Esophagus muscularis mucosa (tissue), 4 donors: ENCODE data around the gene AMIGO3. TPM values are rescaled to one million over a fixed set of nuclear protein-coding genes. Genes with fewer than 3 reads are reported as not detected.
"Not testable (repeated sequence)": the region's sequence is repeated elsewhere in the genome, so short reads cannot be mapped to it uniquely, and the experiment has no call there.

ENCODE experiments used
- DNase-seq: peaks from one replicate; pipeline ENCODE4 v3.0.0-alpha.2; 2017; ENCODE audit errors: extremely low spot score
- H3K27ac ChIP-seq, 4 donors: fragments of 200-600 bp; sonication (generic); replicated peaks in 1 of 4; 1 replicate in 3 of 4; 2 replicates in 1 of 4; pipeline ENCODE4 v1.5.1; 2016 to 2019; ENCODE audit warnings: mild to moderate bottlenecking in 1 of 4
- H3K27me3 ChIP-seq, 4 donors: fragments of 200-600 bp; sonication (generic); one replicate each; pipeline versions ENCODE4 v1.5.1 to v1.6.0; 2016 to 2019
- H3K36me3 ChIP-seq, 4 donors: fragments of 200-600 bp; sonication (generic); one replicate each; pipeline ENCODE4 v1.5.1; 2016 to 2019
- H3K4me1 ChIP-seq, 4 donors: fragments of 200-600 bp; sonication (generic); one replicate each; pipeline ENCODE4 v1.5.1; 2016 to 2019
- H3K4me3 ChIP-seq, 4 donors: fragments of 200-600 bp; sonication (generic); 1 replicate in 2 of 4; 2 replicates in 2 of 4; pipeline ENCODE4 v1.5.1; 2016 to 2019; ENCODE audit warnings: mild to moderate bottlenecking in 4 of 4, moderate library complexity in 1 of 4
- H3K9me3 ChIP-seq, 4 donors: fragments of 200-600 bp; sonication (generic); 1 replicate in 3 of 4; 2 replicates in 1 of 4; pipeline ENCODE4 v1.5.1; 2016 to 2019
- EP300 ChIP-seq: sonication (generic); formaldehyde crosslinking; IDR thresholded peaks from one replicate; pipeline ENCODE4 v1.6.1; 2017; ENCODE audit warnings: antibody characterized with exemption
- POLR2A ChIP-seq: fragments of 450-650 bp; IDR thresholded peaks from one replicate; pipeline ENCODE4 v1.6.1; 2017; ENCODE audit warnings: antibody characterized with exemption, moderate library complexity, mild to moderate bottlenecking, low read depth
- POLR2AphosphoS5 ChIP-seq, 2 donors: sonication (generic); formaldehyde crosslinking; IDR thresholded peaks; one replicate each; pipeline ENCODE4 v1.6.1; 2017; ENCODE audit warnings: antibody characterized with exemption in 2 of 2
- WGBS: methylation state at CpG from one replicate; pipeline ENCODE4 v1.1.5; 2018; 5-methylcytosine and 5-hydroxymethylcytosine counted together
- intact Hi-C: fragments of 100-400 bp; cut with DNase I; formaldehyde crosslinking; loops from one replicate; pipeline ENCODE4 v1.15.1; 2023
- total RNA-seq, 4 donors: library from RNA; depleted of rRNA; stranded (reverse); fragments of >200 nt; gene quantifications; one replicate each; pipeline versions ENCODE4 v1.1.0 to v1.2.1, GENCODE V29; 2016
- TF ChIP-seq, protein P1 (sequence below), 3 experiments: fragments of 200-600 bp in 2 of 3; fragments of 450-650 bp in 1 of 3; sonication (generic) in 2 of 3; IDR thresholded peaks; one replicate each; pipeline ENCODE4 v1.5.1; 2017 to 2019; ENCODE audit warnings: antibody characterized with exemption in 3 of 3, mild to moderate bottlenecking in 2 of 3, moderate library complexity in 1 of 3

Gene AMIGO3
- total RNA-seq, 4 donors from 2014 or later = 1.2 to 1.7 TPM; not detected in 2

DNA sequence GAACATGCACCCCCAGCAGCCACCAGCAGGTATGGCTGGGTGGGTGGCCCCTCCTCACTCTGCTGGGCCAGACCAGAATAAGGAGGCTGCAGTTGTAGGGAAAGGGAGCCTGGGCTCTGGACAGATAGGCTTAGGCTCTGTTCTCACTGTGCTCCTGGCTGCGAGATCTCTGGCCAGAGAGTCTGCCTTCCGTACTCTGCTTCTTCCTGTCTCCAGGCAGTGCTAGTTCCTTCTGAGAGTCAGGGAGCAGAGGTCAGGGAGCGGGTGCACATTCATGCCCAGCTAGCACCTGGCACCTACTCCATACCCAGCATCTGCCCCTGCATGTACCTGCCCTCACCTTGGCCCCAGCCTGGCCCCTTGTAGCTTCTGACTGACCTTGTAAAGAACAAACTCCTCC, 28.0 kb downstream of the AMIGO3 start:
- Histone ChIP-seq H3K27me3 (peaks cover 0 to 16% (median 5%) of the 10 kb centered on the region in 4 donors), H3K4me1 (peaks cover 30 to 51% (median 38%) of the 10 kb centered on the region in 4 donors)
- intact Hi-C loops, H3K27ac ChIP-seq, DNase-seq, H3K36me3 ChIP-seq, H3K4me3 ChIP-seq, H3K9me3 ChIP-seq: not testable (repeated sequence)
- WGBS = 85% methylated on average over 3 of the region's 3 CpGs

GRCh38 chr3:49690856-49691255, 28.6 kb downstream of the AMIGO3 start:
- H3K36me3 ChIP-seq, DNase-seq, H3K9me3 ChIP-seq, H3K27ac ChIP-seq, intact Hi-C loops: not testable (repeated sequence)
- Histone ChIP-seq H3K27me3 (peaks cover 0 to 22% (median 7%) of the 10 kb centered on the region in 4 donors), H3K4me3 (peak overlapping the region in 2 of 4 donors; percentile 88 to 99), H3K4me1 (peaks cover 30 to 57% (median 45%) of the 10 kb centered on the region in 4 donors)
- WGBS = 100% methylated on average over 2 of the region's 3 CpGs

DNA sequence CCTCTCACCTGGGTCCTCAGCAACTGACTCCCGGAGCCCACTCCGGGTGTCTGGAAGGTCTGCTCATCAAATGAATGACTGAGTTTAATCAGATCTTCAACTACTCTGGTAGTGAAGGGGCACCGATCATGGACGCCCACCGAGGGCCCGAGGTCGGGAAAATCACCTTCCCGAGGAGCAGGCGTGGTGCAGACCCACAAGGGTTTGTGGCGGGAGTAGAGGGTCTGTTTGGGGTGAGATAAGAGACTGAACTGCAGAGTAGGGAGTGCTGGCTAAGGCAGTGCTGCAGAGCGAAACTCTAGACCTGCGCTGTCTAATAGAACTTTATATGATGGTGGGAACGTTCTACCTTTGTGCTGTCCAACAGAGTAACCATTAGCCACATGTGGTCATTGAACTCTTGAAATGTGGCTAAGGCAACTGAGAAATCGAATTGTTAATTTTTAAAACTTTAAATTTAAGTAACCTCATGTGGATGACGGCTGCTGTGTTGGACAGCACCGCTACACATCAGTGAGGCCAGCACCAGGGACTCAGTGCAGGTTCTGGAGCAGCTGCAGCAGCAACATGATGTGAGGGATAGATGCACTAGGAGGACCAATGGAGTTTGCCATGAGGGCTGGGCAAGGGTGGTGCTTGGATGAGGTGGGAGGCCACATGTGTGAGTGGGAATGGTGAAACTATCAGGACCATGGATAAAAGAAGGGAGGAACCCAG, 29.4 kb downstream of the AMIGO3 start:
- WGBS = 13% methylated on average over 9 of the region's 16 CpGs

DNA sequence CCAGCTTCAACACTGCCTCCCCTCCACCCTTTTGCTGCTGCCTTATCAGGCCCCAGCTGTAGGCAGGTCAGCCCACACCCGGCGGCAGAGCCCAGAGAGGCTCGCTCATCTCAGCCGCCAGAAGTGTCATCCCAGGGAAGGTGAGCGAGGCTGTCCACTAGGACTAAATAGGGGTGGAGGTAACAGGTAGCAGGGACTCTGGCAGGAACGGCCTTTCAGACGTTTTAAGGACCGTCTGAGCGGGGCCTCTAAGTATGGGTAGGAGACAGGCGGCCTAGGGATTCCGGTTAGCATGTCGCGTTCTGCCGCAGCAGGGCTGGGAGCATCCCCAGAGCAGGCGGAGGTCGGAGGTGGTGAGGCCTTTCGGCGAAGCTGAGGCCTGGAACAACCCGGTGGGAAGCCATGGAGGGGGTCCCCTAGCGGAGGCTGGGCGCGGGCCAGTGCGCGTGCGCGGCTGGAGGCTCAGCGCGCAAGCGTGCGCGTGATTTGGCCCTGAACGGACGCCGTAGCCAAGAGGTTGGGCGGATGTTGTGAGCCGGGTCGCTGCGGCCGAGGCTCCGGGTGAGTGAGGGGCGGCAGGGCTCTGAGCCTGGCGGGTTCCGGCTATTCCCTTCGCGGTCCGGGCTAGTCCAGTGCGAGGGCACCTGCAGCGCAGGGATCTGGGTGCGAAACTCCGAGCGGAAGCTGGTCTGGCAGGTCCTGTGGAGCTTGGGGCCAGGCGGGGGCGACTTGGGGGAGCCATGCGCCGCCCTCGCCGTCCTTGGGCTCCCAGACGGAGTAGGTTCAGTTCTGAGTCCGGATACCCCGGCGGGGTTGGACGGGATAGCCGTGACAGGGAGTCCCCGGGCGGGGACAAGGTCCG, 30.2 kb downstream of the AMIGO3 start, which contains the start of the genes MST1 and RNF123:
MST1 (minus strand) TSS at position 429 of the 862 bp plus-strand sequence. CDS start 783 bp downstream, outside the sequence.
RNF123 (plus strand) TSS at position 512 of the 862 bp plus-strand sequence. CDS start 1,609 bp downstream, outside the sequence.
- Histone ChIP-seq H3K9me3 (no peaks in the 10 kb centered on the region), H3K4me1 (peaks cover 30 to 60% (median 46%) of the 10 kb centered on the region in 4 donors), H3K27ac (peak within 1 kb of the TSS; percentile 77 to 83 (median 82)), H3K36me3 (peaks cover 0 to 16% (median 4%) of the 10 kb centered on the region in 4 donors), H3K4me3 (peak within 1 kb of the TSS; percentile 80 to 99 (median 90)), H3K27me3 (peaks cover 0 to 35% (median 7%) of the 10 kb centered on the region in 4 donors)
- intact Hi-C loops = no loop called here
- 39% methylated on average over 2 of the region's 66 CpGs for WGBS
- TF ChIP-seq, protein P1, sequence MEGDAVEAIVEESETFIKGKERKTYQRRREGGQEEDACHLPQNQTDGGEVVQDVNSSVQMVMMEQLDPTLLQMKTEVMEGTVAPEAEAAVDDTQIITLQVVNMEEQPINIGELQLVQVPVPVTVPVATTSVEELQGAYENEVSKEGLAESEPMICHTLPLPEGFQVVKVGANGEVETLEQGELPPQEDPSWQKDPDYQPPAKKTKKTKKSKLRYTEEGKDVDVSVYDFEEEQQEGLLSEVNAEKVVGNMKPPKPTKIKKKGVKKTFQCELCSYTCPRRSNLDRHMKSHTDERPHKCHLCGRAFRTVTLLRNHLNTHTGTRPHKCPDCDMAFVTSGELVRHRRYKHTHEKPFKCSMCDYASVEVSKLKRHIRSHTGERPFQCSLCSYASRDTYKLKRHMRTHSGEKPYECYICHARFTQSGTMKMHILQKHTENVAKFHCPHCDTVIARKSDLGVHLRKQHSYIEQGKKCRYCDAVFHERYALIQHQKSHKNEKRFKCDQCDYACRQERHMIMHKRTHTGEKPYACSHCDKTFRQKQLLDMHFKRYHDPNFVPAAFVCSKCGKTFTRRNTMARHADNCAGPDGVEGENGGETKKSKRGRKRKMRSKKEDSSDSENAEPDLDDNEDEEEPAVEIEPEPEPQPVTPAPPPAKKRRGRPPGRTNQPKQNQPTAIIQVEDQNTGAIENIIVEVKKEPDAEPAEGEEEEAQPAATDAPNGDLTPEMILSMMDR (IDR thresholded peaks at IDR 0.05) = peak; percentile 29 to 37 (median 33)
- TF ChIP-seq POLR2AphosphoS5 (IDR thresholded peaks at IDR 0.05) (peak; percentile 86 to 87), EP300 (no peak), POLR2A (peak; percentile 6)
- peak; percentile 97 for DNase-seq

More for the DNA sequence above, 29.4 kb downstream of the AMIGO3 start:
- H3K4me3 ChIP-seq = peak overlapping the region; percentile 80 to 99 (median 90)
- DNase-seq, H3K36me3 ChIP-seq, intact Hi-C loops, H3K9me3 ChIP-seq: not testable (repeated sequence)
- peaks cover 0 to 30% (median 7%) of the 10 kb centered on the region in 4 donors for H3K27me3 ChIP-seq
- peak overlapping the region; percentile 77 to 83 (median 82) for H3K27ac ChIP-seq
- H3K4me1 ChIP-seq = peaks cover 30 to 60% (median 46%) of the 10 kb centered on the region in 4 donors

DNA sequence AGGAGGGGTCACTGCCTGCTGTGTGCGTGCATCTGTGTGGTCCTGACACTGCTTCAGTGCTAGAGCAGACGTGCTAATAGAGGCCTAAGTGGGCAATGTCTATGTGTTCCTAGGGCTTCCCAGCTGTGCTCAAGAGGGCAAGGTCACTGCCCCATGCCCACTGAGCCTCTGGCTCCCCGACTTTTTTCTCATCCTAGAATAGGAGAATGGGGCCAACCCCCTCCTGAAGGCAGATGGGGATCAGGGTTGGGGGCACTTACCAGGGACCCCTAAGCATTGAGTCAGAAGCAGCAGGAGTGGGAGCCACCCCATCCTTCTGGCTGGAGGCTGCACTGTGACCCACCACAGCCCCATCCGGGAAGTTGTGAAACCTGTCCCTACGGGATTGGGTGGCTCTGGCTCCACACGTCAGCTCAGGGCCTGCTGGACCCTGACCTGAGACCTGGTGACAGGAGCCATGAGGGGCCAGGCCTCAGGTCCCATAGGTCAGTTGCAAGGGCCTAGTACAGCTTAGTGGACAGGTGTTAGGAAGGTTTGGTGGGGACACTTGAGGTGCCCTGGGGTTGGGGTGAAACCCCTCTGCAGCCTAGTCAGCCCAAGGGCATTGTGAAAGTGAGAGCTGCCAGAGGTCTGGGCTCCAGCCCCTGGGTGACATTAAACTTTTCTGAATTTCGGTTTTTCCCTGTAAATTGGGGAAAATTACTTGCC, 31.0 kb downstream of the AMIGO3 start:
- H3K9me3 ChIP-seq, intact Hi-C loops, DNase-seq: not testable (repeated sequence)
- 11% methylated on average over 1 of the region's 7 CpGs for WGBS
- Histone ChIP-seq H3K4me3 (peak overlapping the region; percentile 80 to 99 (median 90)), H3K27ac (peak overlapping the region; percentile 77 to 83 (median 82)), H3K36me3 (peaks cover 4 to 24% (median 12%) of the 10 kb centered on the region in 4 donors), H3K4me1 (peaks cover 30 to 58% (median 46%) of the 10 kb centered on the region in 4 donors), H3K27me3 (peaks cover 0 to 35% (median 7%) of the 10 kb centered on the region in 4 donors)

- Histone ChIP-seq H3K36me3 (peaks cover 15 to 35% (median 23%) of the 10 kb centered on the region in 4 donors), H3K4me1 (peaks cover 30 to 53% (median 46%) of the 10 kb centered on the region in 4 donors), H3K27me3 (peaks cover 0 to 35% (median 7%) of the 10 kb centered on the region in 4 donors)
- H3K9me3 ChIP-seq, DNase-seq, H3K4me3 ChIP-seq, intact Hi-C loops, H3K27ac ChIP-seq: not testable (repeated sequence)
- 95% methylated on average over 8 of the region's 12 CpGs for WGBS
These were observed 32.1 kb downstream of the AMIGO3 start for GRCh38 chr3:49687424-49687795.

GRCh38 chr3:49686769-49687423, 32.6 kb downstream of the AMIGO3 start:
- H3K36me3 ChIP-seq = peaks cover 20 to 40% (median 28%) of the 10 kb centered on the region in 4 donors
- H3K27ac ChIP-seq, intact Hi-C loops, DNase-seq, H3K9me3 ChIP-seq: not testable (repeated sequence)
- H3K4me1 ChIP-seq = peaks cover 30 to 50% (median 45%) of the 10 kb centered on the region in 4 donors
- peak overlapping the region; percentile 23 to 49 (median 26) for H3K4me3 ChIP-seq
- 45% methylated on average over 8 of the region's 44 CpGs for WGBS
- peaks cover 0 to 35% (median 7%) of the 10 kb centered on the region in 4 donors for H3K27me3 ChIP-seq

DNA sequence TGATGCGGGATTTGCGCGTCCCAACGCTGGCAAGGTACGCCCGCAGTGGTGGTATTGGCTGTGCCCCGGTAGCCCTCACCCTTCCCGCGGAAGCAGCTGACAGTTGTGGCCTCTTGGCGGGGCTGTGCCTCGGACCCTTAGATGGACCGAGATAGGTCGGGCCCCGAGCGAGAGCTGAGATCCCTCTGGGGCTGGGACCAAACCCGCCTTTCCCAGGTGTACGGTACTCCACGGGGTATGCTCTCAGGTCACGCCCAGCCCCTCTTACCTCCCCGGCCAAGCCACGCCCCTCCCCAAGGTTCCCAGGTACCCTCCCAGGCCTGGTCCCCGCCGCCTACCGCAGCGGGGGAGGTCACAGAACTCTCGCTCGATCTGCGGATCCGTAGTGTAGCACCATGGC, 33.1 kb downstream of the AMIGO3 start:
- DNase-seq, H3K27ac ChIP-seq, H3K9me3 ChIP-seq, intact Hi-C loops: not testable (repeated sequence)
- Histone ChIP-seq H3K4me3 (peak overlapping the region; percentile 23 to 49 (median 26)), H3K27me3 (peaks cover 0 to 35% (median 7%) of the 10 kb centered on the region in 4 donors), H3K4me1 (peaks cover 26 to 44% (median 40%) of the 10 kb centered on the region in 4 donors), H3K36me3 (peaks cover 26 to 42% (median 33%) of the 10 kb centered on the region in 4 donors)
- WGBS = 0% methylated on average over 6 of the region's 29 CpGs

GRCh38 chr3:49685846-49686245, 33.6 kb downstream of the AMIGO3 start:
- H3K9me3 ChIP-seq, H3K27ac ChIP-seq, intact Hi-C loops, DNase-seq: not testable (repeated sequence)
- peaks cover 0 to 35% (median 7%) of the 10 kb centered on the region in 4 donors for H3K27me3 ChIP-seq
- no CpG with 5 or more reads among the region's 36 CpGs for WGBS
- peaks cover 29 to 46% (median 38%) of the 10 kb centered on the region in 4 donors for H3K36me3 ChIP-seq
- H3K4me3 ChIP-seq = peak overlapping the region in 2 of 4 donors; percentile 23 to 49
- peaks cover 21 to 39% (median 35%) of the 10 kb centered on the region in 4 donors for H3K4me1 ChIP-seq
